Hematopoietic multipotent progenitor cell (in vitro differentiated cells): Measurements from ENCODE around the gene IFIH1. TPM values are rescaled to one million over a fixed set of nuclear protein-coding genes. Genes with fewer than 3 reads are reported as not detected.

Experiments used
- DNase-seq, 3 donors: peaks; one replicate each; pipeline ENCODE4 v3.0.0-alpha.2; 2011 to 2015; ENCODE audit warnings: low read depth in 2 of 3, low spot score in 2 of 3
- total RNA-seq: library from RNA; depleted of rRNA; stranded (reverse); fragments of >200 nt; gene quantifications from one replicate; pipeline ENCODE4 v1.2.3, GENCODE V29; 2012

The IFIH1 gene
- total RNA-seq, 1 donor, result 59.8 TPM

DNA sequence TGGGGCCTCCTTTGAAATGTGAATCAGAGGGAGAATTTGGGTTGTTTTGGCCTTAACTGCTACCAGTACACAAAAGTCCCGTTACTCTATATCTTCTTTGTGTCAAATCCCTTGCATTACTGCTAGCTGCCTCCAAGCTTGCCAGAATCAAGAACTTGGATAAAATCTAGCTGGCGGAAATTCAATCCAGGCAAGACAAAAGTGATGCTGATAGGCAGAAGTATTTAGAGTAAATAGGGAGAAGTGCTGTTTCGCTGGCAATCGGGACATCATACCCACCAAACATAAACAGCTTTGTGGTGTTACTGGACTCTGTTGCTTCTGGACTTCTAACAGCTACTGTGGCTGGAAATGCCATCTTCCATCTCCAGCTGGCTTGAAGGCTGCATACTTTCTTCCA, 2.5 kb downstream of the IFIH1 start:
- DNase-seq, result no peak

DNA sequence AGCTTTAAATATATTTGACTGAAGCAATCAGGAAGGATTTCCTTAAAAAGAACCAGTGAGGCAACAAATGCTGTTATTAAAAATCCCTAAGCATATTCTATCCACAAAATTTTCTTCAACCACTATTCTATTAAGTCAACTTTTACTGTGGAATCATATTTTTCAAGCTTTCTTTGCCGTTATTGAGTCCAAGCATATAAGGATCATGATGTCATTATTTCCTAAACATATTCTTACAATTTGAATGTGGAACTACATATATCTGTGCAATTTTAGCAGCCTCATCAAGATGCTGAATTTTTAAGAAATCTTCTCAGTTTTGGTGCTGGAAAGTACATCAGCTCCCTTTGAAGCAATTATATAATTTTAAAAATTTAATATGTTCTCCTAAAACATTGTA, 5.6 kb downstream of the IFIH1 start:
- no peak for DNase-seq

DNA sequence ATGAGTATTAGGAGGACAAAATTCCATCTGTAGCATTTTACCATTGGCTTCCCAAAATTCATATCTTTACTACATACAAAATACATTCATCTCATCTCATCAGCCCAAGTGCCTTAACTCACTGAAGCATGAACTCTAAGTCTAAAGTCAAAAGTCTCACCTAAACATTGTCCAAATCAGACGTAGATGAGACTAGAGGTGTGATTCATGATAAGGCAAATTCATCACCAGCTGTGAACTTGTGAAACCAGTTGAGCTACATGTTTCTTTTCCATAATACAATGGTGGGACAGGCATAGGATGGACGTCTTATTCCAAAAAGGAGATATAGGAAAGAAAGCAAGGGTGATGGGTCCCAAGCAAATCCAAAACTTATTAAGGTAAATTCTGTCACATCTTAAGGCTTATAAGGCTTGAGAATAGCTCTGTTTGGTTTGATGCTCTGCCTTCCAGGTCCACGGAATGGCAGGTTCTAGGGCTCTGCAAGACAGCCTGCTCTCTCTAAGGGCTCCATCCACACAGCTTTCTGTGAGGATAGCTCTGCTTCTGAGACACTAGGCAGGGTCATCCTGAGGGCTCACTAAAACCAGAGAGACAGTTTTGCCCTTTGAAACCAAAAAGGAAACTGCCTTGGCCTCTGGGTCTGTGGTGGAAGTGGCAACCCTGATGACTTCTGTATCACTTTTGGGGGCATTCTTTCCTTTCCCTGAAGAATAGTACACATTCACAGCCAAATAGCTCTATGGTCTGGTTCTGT, 9.6 kb downstream of the IFIH1 start:
- DNase-seq, result no peak

DNA sequence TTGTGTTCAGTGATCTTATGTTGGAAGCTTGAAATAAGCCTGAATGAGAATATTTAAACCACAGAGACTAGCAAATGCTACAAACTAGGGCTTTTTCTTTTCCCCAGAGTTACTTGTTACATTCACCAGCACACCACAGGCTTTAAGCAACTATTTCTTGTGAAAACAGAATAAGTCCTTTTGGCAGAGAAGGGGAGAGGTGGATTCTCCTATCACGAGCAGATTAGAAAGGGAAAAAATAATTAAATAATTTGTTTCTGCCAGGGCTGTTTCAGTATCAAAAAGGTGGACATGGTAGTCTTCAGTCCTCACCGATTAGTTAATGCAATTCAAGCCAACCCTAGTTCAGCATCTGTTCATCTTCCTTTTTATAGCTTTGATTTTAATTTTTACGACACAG, 12.6 kb downstream of the IFIH1 start:
- DNase-seq, result no peak

DNA sequence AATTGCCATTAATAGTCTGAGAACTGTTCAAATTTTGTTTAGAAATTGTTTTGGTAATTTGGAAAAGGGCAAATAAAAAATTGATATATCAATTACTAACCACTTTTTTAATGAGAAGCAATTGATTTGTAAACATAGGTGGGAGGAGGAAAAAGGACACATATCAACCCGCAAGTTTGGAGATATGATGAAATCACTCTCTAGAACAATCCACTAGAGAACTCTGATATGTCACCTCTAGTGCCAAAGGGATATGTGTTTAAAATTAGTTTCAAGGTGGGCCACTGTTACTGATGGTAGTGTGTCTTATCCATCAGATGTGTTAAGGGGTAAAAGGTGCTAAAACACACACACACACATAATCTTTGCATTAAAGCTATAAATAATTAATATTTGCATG, 16.6 kb downstream of the IFIH1 start:
- no peak for DNase-seq

DNA sequence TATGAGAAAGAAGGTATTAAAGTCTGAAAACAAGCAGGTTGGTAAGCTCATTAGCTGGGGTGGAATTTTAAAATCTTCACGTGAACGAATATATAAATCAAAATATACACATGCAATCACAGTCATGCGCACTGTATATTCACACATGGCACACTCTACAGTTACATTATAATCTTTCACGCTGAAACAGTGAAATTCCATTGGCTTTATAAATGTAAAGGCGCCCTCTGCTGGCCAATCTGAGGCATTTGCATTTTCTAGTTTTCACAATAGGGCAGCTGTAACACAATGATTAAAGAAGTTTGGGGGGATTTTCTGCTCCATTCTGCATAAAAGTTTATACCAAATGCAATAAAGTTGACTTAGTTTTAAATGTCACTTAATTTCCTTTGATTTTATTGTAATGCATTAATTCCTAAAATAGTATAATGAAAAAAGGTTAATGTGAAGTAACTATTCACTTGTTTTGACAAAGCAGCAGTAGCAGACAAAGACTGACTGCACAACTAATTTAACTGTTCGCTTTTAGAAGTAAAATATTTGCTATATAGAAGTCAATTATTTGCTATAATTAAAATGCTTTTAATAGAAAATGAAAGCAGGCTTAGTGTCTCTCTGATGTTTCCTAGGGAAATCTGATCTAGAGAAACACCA, 17.2 kb downstream of the IFIH1 start:
- DNase-seq, result peak; percentile 36 to 82 (median 58)

DNA sequence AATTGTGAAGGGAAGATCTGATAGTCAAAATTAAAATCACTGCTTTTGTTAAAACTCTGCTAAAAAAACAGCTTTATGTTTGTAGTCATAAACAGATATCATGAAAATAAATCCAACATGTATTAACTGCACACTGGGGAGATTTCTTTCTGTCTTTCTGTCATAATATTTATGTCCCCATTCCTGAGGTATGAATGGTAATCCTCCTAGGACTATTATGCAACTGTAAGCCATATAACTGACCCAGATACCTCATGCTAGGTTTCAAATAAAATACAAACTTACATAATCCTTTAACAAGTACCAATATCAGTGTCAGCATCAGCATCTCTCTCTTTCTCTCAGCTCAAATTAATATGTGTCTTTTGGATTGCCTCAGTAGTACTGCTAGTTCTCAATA, 18.2 kb downstream of the IFIH1 start:
- DNase-seq, result no peak

DNA sequence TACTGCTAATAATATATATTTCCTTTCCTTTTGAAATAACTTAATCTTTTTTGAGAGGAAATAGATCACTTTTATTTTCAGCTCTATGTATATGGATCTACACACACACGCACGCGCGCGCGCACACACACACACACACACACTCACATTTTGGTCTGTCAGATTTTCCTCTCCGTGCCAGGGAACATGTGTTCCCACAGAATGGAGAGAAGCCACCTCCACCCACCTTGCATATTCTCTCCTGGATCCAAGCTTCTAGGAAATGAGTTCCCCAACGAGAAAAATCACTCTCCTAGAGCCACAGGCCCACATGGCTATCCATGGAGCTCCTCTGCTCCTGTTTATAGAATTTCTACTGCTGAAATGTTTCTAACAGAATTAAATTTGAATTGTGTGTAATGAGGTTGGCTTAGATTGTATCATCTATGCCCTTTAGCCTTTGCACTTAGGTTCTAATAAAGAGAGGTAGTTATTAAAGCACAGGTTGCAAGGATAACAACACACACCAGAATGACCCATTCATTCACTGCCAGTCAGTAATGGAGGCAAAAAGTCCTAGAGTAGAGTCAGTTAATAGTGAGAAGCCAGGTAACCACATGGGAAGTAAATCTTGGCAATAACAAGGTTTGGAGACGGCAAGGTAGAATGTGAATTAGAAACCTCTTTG, 19.7 kb downstream of the IFIH1 start:
- DNase-seq, result no peak

DNA sequence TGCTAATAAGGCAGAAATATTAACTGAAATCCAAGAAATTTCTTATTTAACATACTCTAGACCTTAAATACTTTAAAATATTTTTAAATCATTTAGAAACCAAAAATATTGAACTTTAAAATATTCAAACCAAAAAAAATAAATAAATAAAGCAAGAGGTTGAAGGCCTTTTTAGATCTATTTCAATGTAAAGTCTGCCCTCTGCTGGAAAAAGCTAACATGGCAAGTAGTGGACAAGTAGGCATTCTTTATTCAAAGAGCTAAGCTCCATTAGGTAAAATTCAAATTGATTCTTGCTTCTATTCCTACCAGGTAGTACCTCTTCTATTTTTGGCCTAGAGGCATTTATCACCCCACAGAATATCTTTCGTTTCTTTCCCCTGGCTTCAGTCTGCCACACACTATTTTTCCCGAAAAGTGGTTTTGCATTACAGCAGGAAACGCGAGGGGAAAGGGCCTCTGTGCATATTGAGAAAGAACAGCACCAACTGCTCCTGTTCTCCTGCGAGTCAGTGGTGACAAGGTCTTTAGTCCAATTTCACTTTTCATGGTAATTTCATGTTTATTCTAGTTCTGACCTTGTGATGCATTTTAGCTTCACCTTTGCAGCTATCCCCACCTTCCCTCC, 20.4 kb downstream of the IFIH1 start:
- DNase-seq, result peak; percentile 35 to 89 (median 65)

DNA sequence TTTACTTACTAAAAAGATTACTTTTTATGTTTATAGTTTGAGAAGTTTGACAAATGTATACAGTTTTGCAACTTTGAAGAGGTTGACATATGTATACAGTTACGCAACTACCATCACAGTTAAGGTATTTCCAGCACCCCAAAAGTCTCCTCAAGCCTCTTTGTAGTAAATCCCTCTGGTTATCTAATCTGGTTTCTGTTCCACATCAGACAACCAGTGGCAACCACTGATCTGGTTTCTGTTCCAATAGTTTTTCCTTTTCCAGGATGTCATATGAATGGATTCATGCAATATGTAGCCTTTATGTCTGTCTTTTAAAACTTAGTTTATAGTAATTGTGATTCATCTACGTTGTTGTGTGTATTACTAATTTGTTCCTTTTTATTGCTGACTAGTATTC, 23.5 kb downstream of the IFIH1 start:
- DNase-seq, result no peak

DNA sequence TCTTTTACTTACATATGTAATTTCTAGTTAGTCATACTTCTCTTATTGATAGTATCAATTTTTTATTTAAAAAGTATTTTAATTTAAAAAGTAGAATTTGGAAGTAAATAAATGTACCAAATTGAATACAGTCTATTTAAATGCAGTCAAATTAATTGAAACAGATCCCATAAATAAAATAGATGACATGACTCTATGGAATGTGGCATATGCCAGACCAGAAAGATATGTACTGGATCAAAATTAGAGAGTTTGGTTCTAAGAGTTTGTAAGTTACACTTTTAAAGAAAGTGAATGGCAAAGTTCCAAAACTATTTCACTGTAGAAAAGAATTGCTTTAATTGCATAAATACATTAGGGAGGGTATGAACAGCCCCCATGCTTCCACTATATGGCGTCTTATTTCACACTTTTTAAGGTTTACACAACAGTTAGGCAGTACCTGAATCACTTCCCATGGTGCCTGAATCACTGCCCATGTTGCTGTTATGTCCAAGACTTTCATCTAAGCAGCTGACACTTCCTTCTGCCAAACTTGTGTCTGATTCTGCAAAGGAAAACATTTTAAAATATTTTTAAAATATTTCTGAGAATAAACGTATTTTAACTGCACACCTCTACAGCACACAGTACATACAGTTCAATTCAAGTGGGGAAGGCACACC, 25.2 kb downstream of the IFIH1 start:
- DNase-seq, result no peak

DNA sequence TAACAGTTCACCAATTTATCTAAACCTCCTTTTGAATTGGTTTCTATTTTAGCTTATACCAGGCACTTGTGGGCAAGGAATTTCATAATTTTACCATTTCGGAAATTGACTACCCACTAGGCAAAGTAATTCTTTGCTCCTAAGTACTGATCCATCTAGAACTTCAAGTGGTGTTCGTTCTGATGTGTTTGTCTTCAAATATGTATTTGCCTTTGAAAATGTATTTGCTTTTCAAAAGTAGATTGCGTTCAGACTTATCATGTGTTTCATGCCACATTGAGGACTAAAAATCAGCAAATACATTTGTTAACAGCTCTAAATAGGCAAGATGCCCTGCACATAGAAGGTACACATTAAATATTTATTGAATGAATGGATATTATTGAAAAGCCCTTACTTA, 26.7 kb downstream of the IFIH1 start:
- no peak for DNase-seq

DNA sequence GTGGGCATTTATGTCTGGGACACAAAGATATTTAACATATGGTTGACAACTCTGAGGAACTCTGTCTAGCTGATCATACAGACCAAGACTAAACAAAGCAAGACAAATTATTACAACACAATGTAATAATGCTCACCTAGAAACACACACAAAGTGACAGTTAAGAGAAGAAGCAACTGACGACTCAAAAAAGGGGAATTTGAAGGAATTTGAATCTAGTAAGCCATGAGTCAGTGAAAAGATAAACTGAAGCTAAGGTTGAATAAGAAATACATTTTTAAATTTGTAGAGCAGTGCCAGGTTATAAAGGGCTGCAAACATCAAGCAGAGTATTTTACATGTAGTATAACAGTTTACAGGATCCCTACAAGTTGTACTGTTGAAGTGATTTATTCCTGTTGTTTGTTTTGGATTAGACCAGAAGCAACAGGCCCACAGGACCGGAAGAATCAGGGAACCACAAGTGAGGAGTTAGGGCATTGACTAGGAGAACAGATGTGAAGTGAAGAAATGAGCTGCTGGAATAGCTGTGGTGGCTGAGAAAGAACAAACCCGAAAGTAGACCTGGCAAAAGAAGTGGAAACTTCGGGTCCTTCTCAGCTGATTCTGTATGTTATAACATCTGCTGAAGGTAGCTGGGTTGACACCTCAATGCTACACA, 35.6 kb downstream of the IFIH1 start:
- DNase-seq, result no peak

DNA sequence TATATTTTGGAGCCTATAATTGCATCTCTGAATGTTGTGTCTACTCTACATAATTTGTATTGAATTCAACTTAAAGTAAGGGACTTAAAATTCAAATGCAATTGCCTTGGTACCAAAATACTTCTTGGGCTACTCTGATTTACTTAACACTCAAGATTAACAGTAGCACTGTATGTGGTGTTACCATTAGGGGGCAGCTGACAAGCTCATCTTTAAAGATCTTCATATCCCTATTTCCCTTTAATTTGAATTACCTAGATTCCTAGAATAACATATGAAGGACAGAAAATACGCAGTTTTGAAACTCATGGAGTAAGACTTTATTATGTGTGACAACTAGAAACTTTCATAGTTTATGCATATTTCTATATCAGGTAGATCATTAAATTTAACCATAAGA, 37.8 kb downstream of the IFIH1 start:
- no peak for DNase-seq

DNA sequence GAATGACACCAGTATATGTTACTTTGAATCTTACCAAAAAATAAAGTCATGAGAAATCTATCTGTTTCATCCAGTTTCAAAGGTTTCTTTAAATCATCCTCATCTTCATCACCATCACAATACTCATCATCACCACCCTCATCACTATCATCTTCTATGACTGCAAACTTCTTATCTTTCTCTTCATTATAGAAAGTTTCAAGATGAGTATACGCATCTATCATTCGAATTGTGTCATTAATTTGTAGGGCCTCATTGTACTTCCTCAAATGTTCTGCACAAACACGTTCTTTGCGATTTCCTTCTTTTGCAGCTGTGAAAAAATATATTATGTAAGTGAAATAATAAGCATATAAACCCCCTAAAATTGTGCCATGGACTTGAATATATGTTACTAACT, 41.1 kb downstream of the IFIH1 start:
- peak in 1 of 3 donors; percentile 17 for DNase-seq

DNA sequence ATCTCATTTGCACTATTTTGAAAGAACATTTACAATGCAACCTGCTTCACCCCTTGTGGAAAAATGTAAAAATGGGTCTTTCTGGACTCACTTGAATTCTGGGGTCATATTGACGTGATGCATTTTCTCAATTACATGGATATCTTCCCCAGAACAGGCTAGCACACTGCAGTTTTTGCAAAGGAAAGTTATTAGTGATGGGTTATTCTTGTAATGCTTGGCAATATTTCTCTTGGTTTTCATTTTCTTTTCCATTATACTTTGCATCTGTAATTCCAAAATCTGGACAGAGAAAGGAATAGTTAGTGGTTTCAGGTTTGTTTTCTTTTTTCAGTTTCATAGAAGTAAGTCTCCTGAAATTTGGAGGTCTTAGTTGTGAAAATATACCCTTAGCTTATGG, 50.5 kb downstream of the IFIH1 start:
- no peak for DNase-seq

DNA sequence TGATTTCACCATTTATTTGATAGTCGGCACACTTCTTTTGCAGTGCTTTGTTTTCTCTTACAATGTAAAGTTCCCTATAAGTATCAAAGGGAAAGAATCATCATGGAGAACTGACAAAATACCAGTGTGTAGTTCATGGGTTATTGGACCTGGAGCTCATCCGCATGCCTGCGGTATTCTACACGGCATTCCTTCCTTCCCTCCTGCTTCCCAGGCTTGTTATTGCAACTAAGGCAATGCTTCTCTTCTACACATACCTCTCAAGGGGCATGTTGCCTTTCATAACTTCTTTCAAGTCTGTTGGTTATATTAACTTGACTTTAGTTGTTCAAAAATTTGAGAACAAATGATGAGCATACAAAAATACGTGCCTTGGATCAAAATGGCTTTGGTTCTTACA, 51.0 kb downstream of the IFIH1 start:
- no peak for DNase-seq

DNA sequence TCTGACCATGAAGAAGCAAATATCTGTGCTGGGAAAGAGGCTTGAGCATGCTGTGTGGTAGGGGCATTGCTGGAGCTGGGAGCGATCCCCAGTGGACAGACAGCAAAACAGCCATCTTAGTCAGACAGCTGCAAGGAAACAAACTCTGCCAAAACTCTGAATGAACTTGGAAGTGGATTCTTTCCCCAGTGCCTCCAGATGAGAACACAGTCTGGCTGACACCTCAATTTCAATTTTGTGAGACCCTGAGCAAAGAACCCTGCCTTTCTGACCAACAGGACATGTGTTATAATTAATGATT, 52.1 kb downstream of the IFIH1 start:
- no peak for DNase-seq

DNA sequence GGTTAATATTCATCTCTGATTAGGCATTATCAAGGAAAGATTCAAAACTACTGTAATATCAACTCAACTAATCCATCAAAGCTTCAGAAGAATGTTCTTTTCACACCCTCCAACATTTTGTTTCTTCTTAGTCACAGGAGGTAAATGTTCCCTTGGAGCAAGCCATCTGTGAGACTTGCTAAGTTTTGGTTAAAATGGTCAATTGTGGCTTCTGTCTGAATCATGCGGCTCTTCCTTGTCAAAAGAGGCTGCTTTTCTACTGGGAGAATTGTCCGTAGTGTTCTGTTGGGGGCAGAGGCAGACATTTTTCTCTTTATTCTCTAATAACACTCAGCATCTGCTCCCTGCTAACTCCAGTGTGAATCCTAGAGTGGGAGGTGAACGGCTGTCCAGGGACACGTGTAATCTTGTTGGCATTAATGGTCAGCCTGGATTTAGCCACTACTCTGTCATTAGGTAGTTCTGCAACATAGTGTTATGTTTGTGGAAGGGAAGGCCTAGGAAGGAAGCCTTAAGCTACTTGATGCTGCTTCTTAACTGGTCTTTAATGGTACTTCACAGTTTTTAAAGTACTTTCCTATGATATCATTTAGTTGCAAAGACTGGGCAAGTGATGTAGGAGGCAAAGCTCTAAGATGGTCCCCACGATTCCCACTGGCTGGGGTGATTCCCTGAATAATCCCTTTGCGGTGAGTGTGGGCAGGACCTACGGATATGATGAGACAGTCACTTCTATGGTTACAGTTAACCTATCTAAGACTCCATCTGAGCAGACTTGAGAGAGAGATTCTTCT, 52.6 kb downstream of the IFIH1 start:
- DNase-seq, result no peak
